HepG2 (cell line): Measurements from ENCODE around the gene RUSF1. TPM values are rescaled to one million over a fixed set of nuclear protein-coding genes. Genes with fewer than 3 reads are reported as not detected.

Source experiments
- ATF7-NPFF ChIP-seq: sonication (generic); formaldehyde crosslinking; IDR thresholded peaks from 2 replicates; pipeline ENCODE4 v1.8.1; 2023; ENCODE audit warnings: mild to moderate bottlenecking, low read depth, missing genetic modification reagents, moderate library complexity
- HDAC6 ChIP-seq: fragments of 200-600 bp; sonication (generic); IDR thresholded peaks from 2 replicates; pipeline ENCODE4 v1.7.0; 2017; ENCODE audit warnings: mild to moderate bottlenecking, antibody characterized with exemption, low read length, low read depth
- HNRNPH1 ChIP-seq: fragments of 200-400 bp; formaldehyde crosslinking; optimal IDR thresholded peaks from 2 replicates; pipeline ENCODE3; 2017; ENCODE audit warnings: mild to moderate bottlenecking, low read depth, low read length
- IRX3 ChIP-seq: sonication (generic); formaldehyde crosslinking; IDR thresholded peaks from 2 replicates; pipeline ENCODE4 v1.8.1; 2023; ENCODE audit warnings: mild to moderate bottlenecking, low read depth, missing genetic modification reagents, borderline replicate concordance
- KDM2A ChIP-seq: sonication (generic); formaldehyde crosslinking; IDR thresholded peaks from 2 replicates; pipeline ENCODE4 v1.4.0; 2020; ENCODE audit warnings: low read depth, missing genetic modification reagents, borderline replicate concordance
- KIAA2018 ChIP-seq: sonication (generic); formaldehyde crosslinking; IDR thresholded peaks from 2 replicates; pipeline ENCODE4 v1.5.0; 2020; ENCODE audit warnings: mild to moderate bottlenecking, missing genetic modification reagents, borderline replicate concordance
- POGZ ChIP-seq: sonication (generic); formaldehyde crosslinking; IDR thresholded peaks from 2 replicates; pipeline ENCODE4 v1.4.0; 2020; ENCODE audit warnings: mild to moderate bottlenecking, missing genetic modification reagents
- ZBTB10 ChIP-seq: sonication (generic); formaldehyde crosslinking; IDR thresholded peaks from 2 replicates; pipeline ENCODE4 v1.4.0; 2020; ENCODE audit warnings: missing genetic modification reagents, borderline replicate concordance
- ZHX1 ChIP-seq: sonication (generic); formaldehyde crosslinking; IDR thresholded peaks from 2 replicates; pipeline ENCODE4 v1.8.1; 2022; ENCODE audit warnings: low read depth, mild to moderate bottlenecking, missing genetic modification reagents
- ZNF34 ChIP-seq: sonication (generic); formaldehyde crosslinking; IDR thresholded peaks from 2 replicates; pipeline ENCODE4 v1.4.0; 2020; ENCODE audit warnings: mild to moderate bottlenecking, missing genetic modification reagents, borderline replicate concordance
- polyA plus RNA-seq, 8 experiments: library from polyadenylated mRNA; depleted of rRNA in 3 of 8; stranded (reverse) in 7 of 8; unstranded in 1 of 8; fragments of >200 nt; fragmentation: Illumina TruSeq in 4 of 8; extraction: Trizol in 4 of 8; gene quantifications; 2 replicates each; pipeline versions ENCODE4 v1.2.1 to v1.2.3, GENCODE V29; 2011 to 2016; ENCODE audit warnings: low read depth in 4 of 8, missing spikeins in 1 of 8, mixed read lengths in 1 of 8; ENCODE audit not compliant: insufficient read depth in 1 of 8
- total RNA-seq, 5 experiments: library from RNA; depleted of rRNA; stranded (reverse); fragments of >200 nt; fragmentation: Illumina TruSeq; extraction: Trizol; gene quantifications; 2 replicates each; pipeline ENCODE4 v1.2.3, GENCODE V29; 2016; ENCODE audit warnings: low read depth in 1 of 5
- TF ChIP-seq, protein P1 (sequence below): sonication (generic); formaldehyde crosslinking; IDR thresholded peaks from 2 replicates; pipeline ENCODE4 v1.9.0; 2021; ENCODE audit warnings: missing genetic modification reagents, mild to moderate bottlenecking, borderline replicate concordance

The RUSF1 gene
- total and polyA plus RNA-seq, 2 of the 13 experiments (the other 11 are each of a cell fraction or from before 2014, with no cell fraction given), result 40.8 to 50.2 TPM

- TF ChIP-seq KIAA2018 (CRISPR knock-in tag), result no peak
- TF ChIP-seq ZBTB10, result 0 out of 2 replicates have a peak, but pooled peaks have one; percentile 65
- no peak for TF ChIP-seq ATF7-NPFF (CRISPR knock-in tag)
- no peak for TF ChIP-seq POGZ
- TF ChIP-seq ZNF34 (CRISPR knock-in tag), result no peak
- TF ChIP-seq KDM2A, result peak; percentile 49; the same call in 1 of the 2 replicates
- no peak for TF ChIP-seq IRX3 (CRISPR knock-in tag)
- no peak for TF ChIP-seq HNRNPH1
- no peak for TF ChIP-seq ZHX1 (CRISPR knock-in tag)
- TF ChIP-seq, protein P1, sequence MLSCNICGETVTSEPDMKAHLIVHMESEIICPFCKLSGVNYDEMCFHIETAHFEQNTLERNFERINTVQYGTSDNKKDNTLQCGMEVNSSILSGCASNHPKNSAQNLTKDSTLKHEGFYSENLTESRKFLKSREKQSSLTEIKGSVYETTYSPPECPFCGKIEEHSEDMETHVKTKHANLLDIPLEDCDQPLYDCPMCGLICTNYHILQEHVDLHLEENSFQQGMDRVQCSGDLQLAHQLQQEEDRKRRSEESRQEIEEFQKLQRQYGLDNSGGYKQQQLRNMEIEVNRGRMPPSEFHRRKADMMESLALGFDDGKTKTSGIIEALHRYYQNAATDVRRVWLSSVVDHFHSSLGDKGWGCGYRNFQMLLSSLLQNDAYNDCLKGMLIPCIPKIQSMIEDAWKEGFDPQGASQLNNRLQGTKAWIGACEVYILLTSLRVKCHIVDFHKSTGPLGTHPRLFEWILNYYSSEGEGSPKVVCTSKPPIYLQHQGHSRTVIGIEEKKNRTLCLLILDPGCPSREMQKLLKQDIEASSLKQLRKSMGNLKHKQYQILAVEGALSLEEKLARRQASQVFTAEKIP (CRISPR knock-in tag), result no peak
- no peak for TF ChIP-seq HDAC6
Measured at GRCh38 chr16:31453255-31454204, 54.7 kb downstream of the RUSF1 start (continued).
